ENCODE results near the gene FGFRL1. TPM values are rescaled to one million over a fixed set of nuclear protein-coding genes. Genes with fewer than 3 reads are reported as not detected.

The FGFRL1 gene
- polyA plus RNA-seq, 4 donors, result 33.7 to 47.3 (median 41.6) TPM

DNA sequence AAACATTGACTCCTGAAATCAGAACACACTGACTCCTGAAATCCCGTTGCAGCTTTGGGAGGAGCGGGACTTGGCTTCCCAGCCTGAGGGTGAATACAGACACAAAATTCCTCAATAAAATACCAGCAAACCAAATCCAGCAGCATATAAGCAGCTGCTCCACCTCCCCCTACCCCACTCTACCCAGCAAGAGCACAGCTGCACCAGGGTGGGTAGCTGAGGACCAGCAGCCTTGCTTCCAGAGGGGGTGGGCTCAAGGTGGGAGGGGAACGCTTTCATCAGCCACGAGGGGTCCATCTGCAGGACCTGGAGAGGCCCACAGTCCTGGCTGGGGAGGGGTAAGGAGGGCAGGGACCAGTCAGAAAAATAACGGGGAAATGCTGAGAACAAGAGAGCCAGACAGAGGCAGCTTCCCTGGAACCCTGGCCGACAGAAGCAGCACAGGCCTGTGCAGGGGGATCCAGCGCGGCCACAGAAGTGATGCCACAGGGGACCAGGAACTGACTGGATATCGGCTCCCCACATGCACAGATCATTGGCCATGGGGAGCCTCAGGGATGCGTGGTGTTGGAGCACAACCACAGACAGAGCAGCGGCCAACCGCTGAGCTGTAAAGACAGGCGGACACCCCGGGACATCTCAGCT, 49.8 kb downstream of the FGFRL1 start:
- DNase-seq (ENCODE audit: low read depth in 4 of 4, low spot score in 2 of 4), result no peak

DNA sequence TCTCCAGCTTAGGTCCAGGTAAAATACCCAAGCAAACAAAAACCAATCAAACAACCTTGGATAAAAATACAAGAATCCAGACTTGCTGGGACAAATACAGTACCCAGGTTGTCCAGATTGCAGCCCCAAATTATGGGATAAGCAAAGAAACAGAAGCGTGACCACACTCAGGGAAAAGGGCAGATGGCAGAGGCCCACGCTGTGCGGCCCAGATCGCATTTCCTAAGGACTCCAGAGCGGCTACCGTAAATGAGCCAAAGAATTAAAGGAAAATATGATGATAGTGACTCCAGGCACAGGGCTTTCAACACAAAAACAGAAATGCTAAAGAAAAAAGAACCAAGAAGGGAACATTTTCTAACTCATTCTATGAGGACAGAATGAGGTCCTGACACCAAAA, 50.3 kb downstream of the FGFRL1 start:
- DNase-seq (ENCODE audit: low read depth in 4 of 4, low spot score in 2 of 4), result no peak

DNA sequence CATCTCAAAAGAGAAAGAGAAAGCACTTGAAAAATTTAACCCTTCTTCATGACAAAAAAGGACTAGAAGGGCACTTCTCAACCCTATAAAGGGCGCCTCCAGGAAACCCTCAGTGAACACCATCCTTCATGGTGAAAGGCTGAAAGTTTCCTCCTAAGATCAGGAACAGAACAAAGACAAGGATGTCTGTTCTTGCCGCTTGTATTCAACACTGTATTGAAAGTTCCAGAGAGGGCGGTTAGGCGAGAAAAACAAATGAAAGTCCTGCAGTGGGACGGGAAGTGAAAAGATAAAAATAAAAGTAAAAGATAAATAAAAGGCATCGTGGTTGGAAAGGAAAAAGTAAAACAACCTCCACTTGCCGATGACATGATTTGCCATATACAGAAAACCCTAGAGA, 51.0 kb downstream of the FGFRL1 start:
- no peak for DNase-seq (ENCODE audit: low read depth in 4 of 4, low spot score in 2 of 4)

DNA sequence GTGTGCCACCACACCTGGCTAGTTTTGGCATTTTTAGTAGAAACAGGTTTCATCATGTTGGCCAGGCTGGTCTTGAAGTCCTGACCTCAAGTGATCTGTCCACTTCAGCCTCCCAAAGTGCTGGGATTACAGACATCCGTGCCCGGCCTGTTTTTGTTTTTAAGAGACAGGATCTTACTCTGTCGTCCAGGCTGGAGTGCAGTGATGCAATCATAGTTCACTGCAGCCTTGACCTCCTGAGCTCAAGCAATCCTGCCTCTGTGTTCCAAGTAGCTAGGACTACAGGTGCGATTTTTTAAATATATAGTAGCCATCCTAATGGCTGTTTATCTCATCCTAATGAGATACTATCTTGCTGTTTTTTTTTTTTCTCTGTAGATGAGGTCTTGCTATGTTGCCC, 54.3 kb downstream of the FGFRL1 start:
- no peak for DNase-seq (ENCODE audit: low read depth in 4 of 4, low spot score in 2 of 4)

DNA sequence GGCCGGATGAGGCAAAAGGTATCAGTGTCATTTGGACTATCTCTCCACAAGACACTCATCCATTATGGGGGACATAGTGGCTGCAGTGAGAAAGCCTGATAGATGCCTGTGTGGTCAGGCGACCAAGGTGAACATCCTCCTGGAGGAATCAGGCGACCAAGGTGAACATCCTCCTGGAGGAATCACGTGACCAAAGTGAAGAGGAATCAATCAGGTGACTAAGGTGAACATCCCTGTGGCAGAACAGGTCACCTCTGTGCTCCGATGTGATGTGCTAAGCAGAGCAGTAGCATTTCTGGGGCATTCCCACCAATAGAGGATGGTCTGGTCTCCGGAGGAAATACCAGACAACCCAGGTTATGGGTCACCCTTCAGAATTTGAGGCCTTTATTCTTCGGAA, 58.0 kb downstream of the FGFRL1 start:
- no peak for DNase-seq (ENCODE audit: low read depth in 4 of 4, low spot score in 2 of 4)

DNA sequence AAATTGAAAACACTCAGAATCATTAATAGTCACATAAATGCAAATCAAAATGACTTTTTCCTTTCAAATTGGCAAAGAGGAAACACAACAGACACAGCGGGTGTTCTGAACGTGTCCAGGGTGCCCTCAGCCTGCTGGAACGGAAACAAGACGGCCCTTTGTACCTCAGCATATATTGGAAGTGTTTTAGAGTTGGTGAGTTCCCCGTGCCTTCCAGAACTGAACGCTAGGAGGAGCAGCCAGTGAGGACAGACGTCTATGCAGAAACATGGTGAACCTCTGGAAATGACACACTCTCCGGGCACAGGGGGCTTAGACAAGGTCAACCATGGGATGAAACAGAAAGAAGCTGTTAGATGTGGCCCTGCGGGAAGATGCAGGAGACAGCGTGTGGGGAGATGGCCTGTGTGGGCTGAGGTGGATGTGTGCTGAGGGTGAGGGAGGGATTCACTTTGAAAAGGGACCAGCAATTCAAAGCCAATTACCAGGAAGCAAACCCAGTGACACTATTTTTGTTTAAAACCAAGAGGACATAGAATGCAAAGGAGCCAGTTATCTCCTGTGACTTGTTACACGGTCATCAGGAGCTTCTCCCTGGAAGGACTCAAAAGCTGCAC, 61.5 kb downstream of the FGFRL1 start:
- peak in 1 of 4 donors; percentile 58 for DNase-seq (ENCODE audit: low read depth in 4 of 4, low spot score in 2 of 4)

DNA sequence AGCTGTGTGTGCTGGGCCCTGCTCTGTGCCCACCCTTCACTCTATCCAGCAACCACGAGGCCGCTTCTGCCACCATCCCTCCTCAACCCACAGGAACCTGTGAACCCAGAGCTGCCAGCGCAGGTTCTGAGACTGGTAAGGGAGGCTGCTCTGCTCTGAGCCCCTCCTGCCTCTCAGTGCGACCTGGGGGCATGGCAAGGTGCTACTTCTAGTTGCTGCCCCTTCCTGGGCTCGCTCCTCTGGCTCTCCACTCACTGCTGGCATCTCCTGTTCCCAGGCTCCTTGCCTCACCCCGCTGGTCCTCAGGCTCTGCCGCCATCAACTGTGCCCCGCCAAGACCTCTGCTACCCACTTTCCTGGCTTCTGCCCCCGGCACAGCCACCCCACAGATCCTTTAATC, 62.7 kb downstream of the FGFRL1 start:
- DNase-seq (ENCODE audit: low read depth in 4 of 4, low spot score in 2 of 4), result no peak

DNA sequence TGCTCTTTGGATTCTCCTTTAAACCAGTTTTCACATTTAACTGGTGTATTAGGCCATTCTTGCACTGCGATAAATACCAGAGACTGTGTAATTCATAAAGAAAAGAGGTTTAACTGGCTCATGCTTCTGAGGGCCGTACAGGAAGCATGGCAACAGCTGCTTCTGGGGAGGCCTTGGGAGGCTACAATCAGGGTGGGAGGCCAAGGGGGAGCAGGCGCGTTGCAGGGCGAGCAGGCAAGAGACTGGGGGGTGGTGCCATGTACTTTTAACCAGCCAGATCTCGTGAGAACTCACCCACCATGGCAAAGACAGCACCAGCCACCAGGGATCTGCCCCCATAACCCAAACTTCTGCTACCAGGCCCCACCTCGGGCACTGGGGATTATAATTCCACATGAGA, 63.8 kb downstream of the FGFRL1 start:
- DNase-seq (ENCODE audit: low read depth in 4 of 4, low spot score in 2 of 4), result no peak

DNA sequence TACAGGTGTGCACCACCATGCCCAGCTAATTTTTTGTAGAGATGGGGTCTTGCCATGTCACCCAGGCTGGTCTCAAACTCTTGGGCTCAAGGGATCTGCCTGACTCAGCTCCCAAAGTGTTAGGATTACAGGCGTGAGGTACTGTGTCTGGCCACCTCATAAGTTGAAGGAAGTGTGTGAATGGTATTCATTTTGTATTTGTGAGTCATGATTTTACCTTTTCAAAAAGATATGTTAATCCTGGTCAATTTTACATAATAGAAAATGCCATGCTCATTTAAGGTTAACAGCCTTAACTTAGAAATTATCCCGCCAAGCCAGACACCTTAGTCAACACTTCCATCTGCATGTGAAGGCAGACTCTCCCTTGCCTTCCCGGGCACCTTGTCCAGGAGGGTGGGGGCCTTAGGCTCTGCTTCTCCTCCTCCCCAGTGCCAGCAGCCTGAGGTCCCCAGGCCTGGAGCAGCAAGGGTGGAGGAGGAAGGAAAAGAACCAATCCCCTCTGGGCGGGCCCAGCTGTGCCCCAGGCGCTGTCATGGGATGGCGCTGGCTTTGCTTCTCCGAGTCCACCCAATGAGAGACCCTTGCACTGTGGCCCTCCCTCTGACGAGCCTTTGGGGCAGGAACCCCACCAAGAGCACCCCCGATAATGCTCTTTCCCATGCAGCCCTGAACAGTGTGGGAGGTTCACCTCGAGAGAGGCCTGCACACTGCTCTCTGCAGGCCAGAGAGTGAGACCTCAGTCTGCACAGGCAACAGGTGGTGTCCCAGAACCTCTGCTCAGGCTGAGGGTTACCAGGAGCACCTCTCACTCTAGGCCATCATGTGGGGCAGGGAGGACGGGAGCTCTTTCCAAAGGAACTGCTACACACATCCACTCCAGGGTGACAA, 64.6 kb downstream of the FGFRL1 start:
- DNase-seq (ENCODE audit: low read depth in 4 of 4, low spot score in 2 of 4), result no peak

Other genes with a start within 250 kb of the FGFRL1 start
- gene CPLX1, start 185.5 kb upstream of the FGFRL1 start, polyA plus RNA-seq (ENCODE audit: insufficient read length in 4 of 4), result 1 to 10 TPM; 1.5 to 4.1 (median 3.0) TPM
- gene GAK, start 79.3 kb upstream of the FGFRL1 start, polyA plus RNA-seq (ENCODE audit: insufficient read length in 4 of 4), result 10 to 100 TPM; 47.4 to 91.5 (median 70.5) TPM
- 10 to 100 TPM; 23.1 to 32.3 (median 27.3) TPM for gene TMEM175, start 79.2 kb upstream of the FGFRL1 start, polyA plus RNA-seq (ENCODE audit: insufficient read length in 4 of 4)
- 1 to 10 TPM; 6.0 to 9.6 (median 9.2) TPM for gene DGKQ, start 38.1 kb upstream of the FGFRL1 start, polyA plus RNA-seq (ENCODE audit: insufficient read length in 4 of 4)
- 10 to 100 TPM in 3 of 4 donors, 1 to 10 TPM in 1; 9.8 to 21.5 (median 19.1) TPM for gene IDUA, start 24.6 kb upstream of the FGFRL1 start, polyA plus RNA-seq (ENCODE audit: insufficient read length in 4 of 4)
- gene SLC26A1, start 18.2 kb upstream of the FGFRL1 start, polyA plus RNA-seq (ENCODE audit: insufficient read length in 4 of 4), result 10 to 100 TPM in 3 of 4 donors, 1 to 10 TPM in 1; 6.7 to 17.3 (median 13.6) TPM
- gene RNF212, start 101.9 kb downstream of the FGFRL1 start, polyA plus RNA-seq (ENCODE audit: insufficient read length in 4 of 4), result 10 to 100 TPM; 13.2 to 23.5 (median 17.0) TPM
- 10 to 100 TPM; 10.3 to 15.1 (median 13.7) TPM for gene SPON2, start 161.0 kb downstream of the FGFRL1 start, polyA plus RNA-seq (ENCODE audit: insufficient read length in 4 of 4)
- 100 to 1,000 TPM; 106 to 172 (median 164) TPM for gene CTBP1, start 237.5 kb downstream of the FGFRL1 start, polyA plus RNA-seq (ENCODE audit: insufficient read length in 4 of 4)